K562 (cell line): ENCODE data around the gene SDK1. TPM values are rescaled to one million over a fixed set of nuclear protein-coding genes. Genes with fewer than 3 reads are reported as not detected.

Experiments
- ATAC-seq: fragments of 200-7000 bp; cut with Tn5 transposase; 3 replicates; pipeline ENCODE4 v1.9.1; 2020; ENCODE audit warnings: moderate library complexity
- BruUV-seq: library from RNA; stranded (reverse); fragments of 400-500 nt; replicated peaks from 2 replicates; lab custom pipeline; 2021; lab: Mats Ljungman, UMichigan
- CTCF ChIA-PET: fragments of 300-600 bp; formaldehyde crosslinking; extraction: SDS; loops from one replicate; lab custom pipeline; 2021; ENCODE audit warnings: low intra/inter-chr PET ratio; lab: Yijun Ruan, JAX
- POLR2A ChIA-PET: fragments of 300-600, 350-650 bp; sonication (Branson Sonifier 250); formaldehyde crosslinking; extraction: SDS; loops from one replicate; lab custom pipeline; 2021; ENCODE audit warnings: antibody characterized with exemption, inconsistent platforms; lab: Yijun Ruan, JAX
- DNase-seq, 4 experiments: peaks; one replicate each; pipeline versions ENCODE4 v3.0.0 to v3.0.0-alpha.2; 2011 to 2018; ENCODE audit warnings: low spot score in 3 of 4, mixed read lengths in 3 of 4; ENCODE audit errors: extremely low read depth in 1 of 4
- FAIRE-seq: peaks from 2 replicates; lab custom pipeline; 2011; peaks lifted over from hg19 to GRCh38; lab: Jason Lieb, UNC
- H2AFZ ChIP-seq: 2 replicates; pipeline ENCODE4 v1.6.0; 2011; ENCODE audit warnings: low read depth, low read length, control low read depth, inconsistent platforms
- H3K27ac ChIP-seq: fragments of 200-600 bp; 3 replicates; pipeline ENCODE4 v1.8.0; 2011; ENCODE audit warnings: low read depth, mild to moderate bottlenecking, control low read depth, inconsistent platforms, low read length, moderate library complexity, mixed read lengths; ENCODE audit errors: extremely low read depth
- H3K27me3 ChIP-seq, 2 experiments: fragments of 300-600 bp in 1 of 2; 2 replicates in 1 of 2; 3 replicates in 1 of 2; pipeline versions ENCODE4 v1.6.0 to v1.8.0; 2011; ENCODE audit warnings: inconsistent platforms in 2 of 2, low read length in 2 of 2, mild to moderate bottlenecking in 1 of 2, mixed read lengths in 1 of 2, moderate library complexity in 1 of 2; ENCODE audit not compliant: control insufficient read depth in 2 of 2, insufficient read depth in 2 of 2
- H3K36me3 ChIP-seq: fragments of 300-600 bp; 3 replicates; pipeline ENCODE4 v1.8.0; 2011; ENCODE audit warnings: mild to moderate bottlenecking, low read length, inconsistent platforms; ENCODE audit not compliant: control insufficient read depth, insufficient read depth
- H3K4me1 ChIP-seq, 2 experiments: fragments of 200-600 bp in 1 of 2; replicated peaks in 1 of 2; 2 replicates in 1 of 2; 3 replicates in 1 of 2; pipeline versions ENCODE4 v1.5.1 to v1.8.0; 2011; ENCODE audit warnings: inconsistent platforms in 2 of 2, low read length in 2 of 2, mild to moderate bottlenecking in 1 of 2, mixed read lengths in 1 of 2, moderate library complexity in 1 of 2; ENCODE audit not compliant: control insufficient read depth in 2 of 2, insufficient read depth in 2 of 2
- H3K4me2 ChIP-seq: 2 replicates; pipeline ENCODE4 v1.6.1; 2011; ENCODE audit warnings: low read length, control low read depth, inconsistent platforms, mixed read lengths; ENCODE audit not compliant: insufficient read depth
- H3K4me3 ChIP-seq: fragments of 200-600 bp; sonication (generic), shearing (Covaris generic); 2 replicates; pipeline ENCODE4 v1.5.1; 2016; ENCODE audit warnings: control low read depth, inconsistent platforms
- H3K79me2 ChIP-seq: fragments of 200-600 bp; 3 replicates; pipeline ENCODE4 v1.8.0; 2011; ENCODE audit warnings: low read length, inconsistent platforms; ENCODE audit not compliant: control insufficient read depth, insufficient read depth
- H3K9ac ChIP-seq, 2 experiments: 2 replicates each; pipeline versions ENCODE4 v1.6.0 to v1.6.1; 2011; ENCODE audit warnings: low read depth in 2 of 2, low read length in 2 of 2, control low read depth in 1 of 2, inconsistent platforms in 1 of 2, mild to moderate bottlenecking in 1 of 2, mixed read lengths in 1 of 2; ENCODE audit not compliant: insufficient read depth in 1 of 2
- H3K9me1 ChIP-seq: one replicate; pipeline ENCODE4 v1.6.0; 2011; ENCODE audit warnings: inconsistent platforms, mild to moderate bottlenecking, low read length, moderate library complexity; ENCODE audit not compliant: control insufficient read depth, insufficient read depth
- H3K9me3 ChIP-seq: replicated peaks from 2 replicates; pipeline ENCODE4 v1.5.1; 2011; ENCODE audit warnings: low read depth, low read length, inconsistent platforms; ENCODE audit not compliant: control insufficient read depth, insufficient read depth
- H4K20me1 ChIP-seq: replicated peaks from 2 replicates; pipeline ENCODE4 v1.6.1; 2011; ENCODE audit warnings: low read length, inconsistent platforms, mixed read lengths; ENCODE audit not compliant: control insufficient read depth, insufficient read depth
- AFF4 ChIP-seq: sonication (generic); formaldehyde crosslinking; IDR thresholded peaks from 2 replicates; pipeline ENCODE4 v1.8.0; 2023; ENCODE audit warnings: mild to moderate bottlenecking, missing genetic modification reagents
- E4F1 ChIP-seq: fragments of 250-450 bp; sonication (Bioruptor Pico); IDR thresholded peaks from 2 replicates; pipeline ENCODE4 v1.5.0; 2021; ENCODE audit warnings: mild to moderate bottlenecking, borderline replicate concordance
- ZNF586 ChIP-seq: fragments of 450-650 bp; formaldehyde crosslinking; conservative IDR thresholded peaks from 2 replicates; pipeline ENCODE4 v1.4.0; 2020; ENCODE audit warnings: mild to moderate bottlenecking, moderate library complexity
- WGBS: fragments of 100-300 bp; shearing (Covaris generic); methylation state at CpG from one replicate; pipeline ENCODE4 v1.1.6; 2016; ENCODE audit warnings: low coverage, mixed read lengths; ENCODE audit not compliant: insufficient coverage; ENCODE audit errors: missing lambda C conversion rate; 5-methylcytosine and 5-hydroxymethylcytosine counted together
- in situ Hi-C: fragments of 300-500 bp; cut with MboI; formaldehyde crosslinking; loops from 4 replicates; pipeline ENCODE4 v1.15.0; 2018; ENCODE audit warnings: inconsistent platforms, mixed read lengths
- intact Hi-C: fragments of 100-400 bp; cut with micrococcal nuclease; formaldehyde crosslinking; loops from 2 replicates; pipeline ENCODE4 v1.14.2; 2022
- polyA plus RNA-seq, 8 experiments: library from polyadenylated mRNA; depleted of rRNA in 4 of 8; stranded (reverse) in 5 of 8; unstranded in 3 of 8; fragments of >200 nt; fragmentation: Nextera tagmentation in 2 of 8; fragmentation: Illumina TruSeq in 1 of 8; extraction: Ambion mirVana in 2 of 8; extraction: Trizol in 1 of 8; gene quantifications; 2 replicates each; pipeline versions ENCODE4 v1.2.1 to v1.2.3, GENCODE V29; 2011 to 2014; ENCODE audit warnings: inconsistent platforms in 1 of 8, missing spikeins in 1 of 8
- total RNA-seq, 7 experiments: library from RNA; depleted of rRNA in 6 of 7; stranded (reverse); fragments of >200 nt in 6 of 7; fragmentation: Illumina TruSeq in 2 of 7; extraction: Trizol in 2 of 7; gene quantifications; 2 replicates each; pipeline versions ENCODE4 v1.2.1 to v1.2.3, GENCODE V29; 2011 to 2021; ENCODE audit warnings: low replicate concordance in 1 of 7
- TF ChIP-seq, protein P1 (sequence below): fragments of 450-650 bp; IDR thresholded peaks from 2 replicates; pipeline ENCODE4 v1.6.1; 2016; ENCODE audit warnings: low read depth

SDK1 gene
- total and polyA plus RNA-seq, 9 of the 15 experiments (the other 6 are each of a cell fraction or from before 2014, with no cell fraction given), result 0.16 TPM; not detected in 8

DNA sequence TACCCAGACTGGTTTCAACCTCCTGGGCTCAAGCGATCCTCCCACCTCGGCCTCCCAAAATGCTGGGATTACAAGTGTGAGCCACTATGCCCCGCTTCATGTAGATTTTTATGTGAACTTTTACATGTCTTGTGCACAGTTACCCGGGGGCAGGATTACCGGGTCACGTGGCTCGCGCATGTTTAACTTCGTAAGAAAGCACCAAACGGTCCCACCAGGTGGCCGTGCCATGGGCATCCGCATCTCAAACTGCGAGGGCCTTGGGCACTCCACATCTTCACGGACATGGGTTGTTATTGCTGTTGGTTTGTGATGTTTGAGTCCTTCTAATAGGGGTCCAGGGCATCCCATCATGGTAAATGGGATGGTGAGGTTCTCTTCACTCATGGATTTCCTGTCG, 744.4 kb downstream of the SDK1 start:
- no peak overlapping the region for H2AFZ ChIP-seq
- H3K27ac ChIP-seq, result no peak overlapping the region
- ChIA-PET POLR2A (no interaction called here), CTCF (no interaction called here)
- H3K4me3 ChIP-seq, result no peak overlapping the region
- DNase-seq (no peak), FAIRE-seq (no peak), ATAC-seq (no peak)
- under 1% methylated on average over 15 of the region's 15 CpGs for WGBS
- no peak overlapping the region for H3K4me2 ChIP-seq
- H3K9ac ChIP-seq, result no peak overlapping the region
- no peaks in the 10 kb centered on the region for H3K4me1 ChIP-seq
- TF ChIP-seq, protein P1, sequence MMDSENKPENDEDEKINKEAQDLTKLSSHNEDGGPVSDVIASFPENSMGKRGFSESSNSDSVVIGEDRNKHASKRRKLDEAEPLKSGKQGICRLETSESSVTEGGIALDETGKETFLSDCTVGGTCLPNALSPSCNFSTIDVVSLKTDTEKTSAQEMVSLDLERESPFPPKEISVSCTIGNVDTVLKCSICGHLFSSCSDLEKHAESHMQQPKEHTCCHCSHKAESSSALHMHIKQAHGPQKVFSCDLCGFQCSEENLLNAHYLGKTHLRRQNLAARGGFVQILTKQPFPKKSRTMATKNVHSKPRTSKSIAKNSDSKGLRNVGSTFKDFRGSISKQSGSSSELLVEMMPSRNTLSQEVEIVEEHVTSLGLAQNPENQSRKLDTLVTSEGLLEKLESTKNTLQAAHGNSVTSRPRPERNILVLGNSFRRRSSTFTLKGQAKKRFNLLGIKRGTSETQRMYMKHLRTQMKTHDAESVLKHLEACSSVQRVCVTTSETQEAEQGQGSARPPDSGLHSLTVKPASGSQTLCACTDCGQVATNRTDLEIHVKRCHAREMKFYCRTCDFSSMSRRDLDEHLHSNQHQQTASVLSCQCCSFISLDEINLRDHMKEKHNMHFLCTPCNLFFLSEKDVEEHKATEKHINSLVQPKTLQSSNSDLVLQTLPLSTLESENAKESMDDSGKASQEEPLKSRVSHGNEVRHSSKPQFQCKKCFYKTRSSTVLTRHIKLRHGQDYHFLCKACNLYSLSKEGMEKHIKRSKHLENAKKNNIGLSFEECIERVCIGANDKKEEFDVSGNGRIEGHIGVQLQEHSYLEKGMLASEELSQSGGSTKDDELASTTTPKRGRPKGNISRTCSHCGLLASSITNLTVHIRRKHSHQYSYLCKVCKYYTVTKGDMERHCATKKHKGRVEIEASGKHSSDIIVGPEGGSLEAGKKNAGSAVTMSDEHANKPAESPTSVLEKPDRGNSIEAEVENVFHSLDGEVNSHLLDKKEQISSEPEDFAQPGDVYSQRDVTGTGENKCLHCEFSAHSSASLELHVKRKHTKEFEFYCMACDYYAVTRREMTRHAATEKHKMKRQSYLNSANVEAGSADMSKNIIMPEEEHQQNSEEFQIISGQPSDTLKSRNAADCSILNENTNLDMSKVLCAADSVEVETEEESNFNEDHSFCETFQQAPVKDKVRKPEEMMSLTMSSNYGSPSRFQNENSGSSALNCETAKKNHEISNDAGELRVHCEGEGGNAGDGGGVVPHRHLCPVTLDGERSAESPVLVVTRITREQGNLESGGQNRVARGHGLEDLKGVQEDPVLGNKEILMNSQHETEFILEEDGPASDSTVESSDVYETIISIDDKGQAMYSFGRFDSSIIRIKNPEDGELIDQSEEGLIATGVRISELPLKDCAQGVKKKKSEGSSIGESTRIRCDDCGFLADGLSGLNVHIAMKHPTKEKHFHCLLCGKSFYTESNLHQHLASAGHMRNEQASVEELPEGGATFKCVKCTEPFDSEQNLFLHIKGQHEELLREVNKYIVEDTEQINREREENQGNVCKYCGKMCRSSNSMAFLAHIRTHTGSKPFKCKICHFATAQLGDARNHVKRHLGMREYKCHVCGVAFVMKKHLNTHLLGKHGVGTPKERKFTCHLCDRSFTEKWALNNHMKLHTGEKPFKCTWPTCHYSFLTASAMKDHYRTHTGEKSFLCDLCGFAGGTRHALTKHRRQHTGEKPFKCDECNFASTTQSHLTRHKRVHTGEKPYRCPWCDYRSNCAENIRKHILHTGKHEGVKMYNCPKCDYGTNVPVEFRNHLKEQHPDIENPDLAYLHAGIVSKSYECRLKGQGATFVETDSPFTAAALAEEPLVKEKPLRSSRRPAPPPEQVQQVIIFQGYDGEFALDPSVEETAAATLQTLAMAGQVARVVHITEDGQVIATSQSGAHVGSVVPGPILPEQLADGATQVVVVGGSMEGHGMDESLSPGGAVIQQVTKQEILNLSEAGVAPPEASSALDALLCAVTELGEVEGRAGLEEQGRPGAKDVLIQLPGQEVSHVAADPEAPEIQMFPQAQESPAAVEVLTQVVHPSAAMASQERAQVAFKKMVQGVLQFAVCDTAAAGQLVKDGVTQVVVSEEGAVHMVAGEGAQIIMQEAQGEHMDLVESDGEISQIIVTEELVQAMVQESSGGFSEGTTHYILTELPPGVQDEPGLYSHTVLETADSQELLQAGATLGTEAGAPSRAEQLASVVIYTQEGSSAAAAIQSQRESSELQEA, result no peak
- TF ChIP-seq AFF4 (CRISPR knock-in tag) (no peak), ZNF586 (CRISPR knock-in tag) (no peak), E4F1 (no peak)
- in situ Hi-C loops, result no loop called here
- peaks cover 5 to 24% of the 10 kb centered on the region in 2 experiments; a peak in 3 of 5 replicates for H3K27me3 ChIP-seq
- intact Hi-C loops, result no loop called here
- no peaks in the 10 kb centered on the region for H3K9me1 ChIP-seq
- no TSS peak for BruUV-seq
- no peaks in the 10 kb centered on the region for H4K20me1 ChIP-seq
- no peaks in the 10 kb centered on the region for H3K79me2 ChIP-seq
- H3K36me3 ChIP-seq, result no peaks in the 10 kb centered on the region
- H3K9me3 ChIP-seq, result no peaks in the 10 kb centered on the region
